Effector memory CD4-positive, alpha-beta T cell (primary cell): ENCODE data around the gene SYNGR3.
"Not testable (repeated sequence)": the region's sequence is repeated elsewhere in the genome, so short reads cannot be mapped to it uniquely, and the experiment has no call there.

Experiments
- DNase-seq, 3 donors: peaks; one replicate each; pipeline ENCODE4 v3.0.0-alpha.2; 2020
- H3K27ac ChIP-seq: 2 replicates; pipeline ENCODE4 v1.7.0; 2013; ENCODE audit warnings: mild to moderate bottlenecking, low read length, moderate library complexity; ENCODE audit not compliant: insufficient read depth, poor library complexity, severe bottlenecking
- H3K27me3 ChIP-seq: replicated peaks from 2 replicates; pipeline ENCODE4 v1.7.0; 2013; ENCODE audit warnings: mild to moderate bottlenecking, low read length; ENCODE audit not compliant: insufficient read depth, control insufficient read depth, poor library complexity, severe bottlenecking
- H3K36me3 ChIP-seq: 2 replicates; pipeline ENCODE4 v1.7.0; 2013; ENCODE audit warnings: mild to moderate bottlenecking, low read length, moderate library complexity; ENCODE audit not compliant: control insufficient read depth, insufficient read depth
- H3K4me1 ChIP-seq: 2 replicates; pipeline ENCODE4 v1.7.0; 2013; ENCODE audit warnings: low read length, mild to moderate bottlenecking; ENCODE audit not compliant: control insufficient read depth, insufficient read depth, poor library complexity, severe bottlenecking
- H3K4me3 ChIP-seq: 2 replicates; pipeline ENCODE4 v1.7.0; 2013; ENCODE audit warnings: low read length, low read depth, mild to moderate bottlenecking; ENCODE audit not compliant: insufficient read depth, poor library complexity, severe bottlenecking
- H3K9me3 ChIP-seq: 2 replicates; pipeline ENCODE4 v1.7.0; 2013; ENCODE audit warnings: mild to moderate bottlenecking, low read length, moderate library complexity; ENCODE audit not compliant: control insufficient read depth

SYNGR3 gene

GRCh38 chr16:2030036-2030435 is 40.3 kb downstream of the SYNGR3 start:
- H3K27me3 ChIP-seq: no peaks in the 10 kb centered on the region
- H3K9me3 ChIP-seq: no peaks in the 10 kb centered on the region
- no peaks in the 10 kb centered on the region for H3K36me3 ChIP-seq
- no peak for DNase-seq
- no peak overlapping the region for H3K4me3 ChIP-seq
- H3K4me1 ChIP-seq: peaks cover 7% of the 10 kb centered on the region
- no peak overlapping the region for H3K27ac ChIP-seq

- no peak for DNase-seq
- Histone ChIP-seq H3K27ac (no peak overlapping the region), H3K4me1 (peaks cover 7% of the 10 kb centered on the region), H3K9me3 (no peaks in the 10 kb centered on the region), H3K36me3 (no peaks in the 10 kb centered on the region), H3K27me3 (no peaks in the 10 kb centered on the region), H3K4me3 (no peak overlapping the region)
Measured at GRCh38 chr16:2031081-2031577, 41.4 kb downstream of the SYNGR3 start.

- Histone ChIP-seq H3K4me1 (peaks cover under 1% of the 10 kb centered on the region), H3K27me3 (no peaks in the 10 kb centered on the region), H3K36me3 (no peaks in the 10 kb centered on the region), H3K27ac (no peak overlapping the region), H3K4me3 (no peak overlapping the region), H3K9me3 (no peaks in the 10 kb centered on the region)
- DNase-seq: no peak
Measured at GRCh38 chr16:2032285-2033056, 42.7 kb downstream of the SYNGR3 start.

GRCh38 chr16:2033057-2033908 is 43.5 kb downstream of the SYNGR3 start:
- H3K27me3 ChIP-seq: no peaks in the 10 kb centered on the region
- H3K9me3 ChIP-seq: no peaks in the 10 kb centered on the region
- H3K27ac ChIP-seq: no peak overlapping the region
- H3K4me3 ChIP-seq: no peak overlapping the region
- no peak for DNase-seq
- no peaks in the 10 kb centered on the region for H3K4me1 ChIP-seq
- no peaks in the 10 kb centered on the region for H3K36me3 ChIP-seq

GRCh38 chr16:2033909-2034695 is 44.3 kb downstream of the SYNGR3 start:
- DNase-seq, H3K27ac ChIP-seq, H3K4me3 ChIP-seq: not testable (repeated sequence)

GRCh38 chr16:2034696-2035430 is 45.1 kb downstream of the SYNGR3 start:
- no peaks in the 10 kb centered on the region for H3K36me3 ChIP-seq
- DNase-seq: no peak
- no peak overlapping the region for H3K27ac ChIP-seq
- H3K27me3 ChIP-seq: no peaks in the 10 kb centered on the region
- H3K4me3 ChIP-seq: no peak overlapping the region
- H3K4me1 ChIP-seq: no peaks in the 10 kb centered on the region
- H3K9me3 ChIP-seq: no peaks in the 10 kb centered on the region

More at GRCh38 chr16:2033909-2034695, 44.3 kb downstream of the SYNGR3 start:
- not testable (repeated sequence) for H3K9me3 ChIP-seq, H3K4me1 ChIP-seq, H3K36me3 ChIP-seq, H3K27me3 ChIP-seq

- Histone ChIP-seq H3K36me3 (no peaks in the 10 kb centered on the region), H3K9me3 (no peaks in the 10 kb centered on the region), H3K4me1 (no peaks in the 10 kb centered on the region), H3K27me3 (no peaks in the 10 kb centered on the region), H3K4me3 (no peak overlapping the region), H3K27ac (no peak overlapping the region)
- DNase-seq: no peak
Measured at GRCh38 chr16:2035431-2036199, 45.8 kb downstream of the SYNGR3 start.

GRCh38 chr16:2036200-2036966 is 46.6 kb downstream of the SYNGR3 start:
- Histone ChIP-seq H3K4me1 (no peaks in the 10 kb centered on the region), H3K9me3 (no peaks in the 10 kb centered on the region), H3K36me3 (no peaks in the 10 kb centered on the region), H3K4me3 (no peak overlapping the region), H3K27ac (no peak overlapping the region), H3K27me3 (no peaks in the 10 kb centered on the region)
- DNase-seq: no peak
